Measurements from ENCODE around the gene ADIG. TPM values are rescaled to one million over a fixed set of nuclear protein-coding genes. Genes with fewer than 3 reads are reported as not detected.
A peak's percentile ranks its signal among the peaks of the same experiment; 100 is the strongest.

Gene ADIG
- polyA plus RNA-seq, 10 donors: not detected

DNA sequence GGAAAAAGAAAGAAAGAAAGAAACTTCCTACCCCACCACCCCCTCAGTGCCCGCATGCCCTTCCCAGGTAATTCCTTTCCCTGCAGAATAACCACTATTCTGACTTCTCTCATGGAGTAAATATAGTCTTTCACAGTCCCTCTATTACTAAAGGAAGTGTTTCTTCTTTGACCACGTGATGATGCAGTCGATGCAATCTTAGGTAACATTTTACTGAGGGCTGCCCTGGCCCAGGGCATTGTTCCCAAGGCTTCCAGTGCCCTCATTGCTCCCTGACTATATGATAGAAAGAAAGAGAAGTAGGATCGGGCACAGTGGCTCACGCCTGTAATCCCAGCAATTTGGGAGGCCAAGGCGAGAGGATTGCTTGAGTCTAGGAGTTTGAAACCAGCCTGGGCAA is 49.7 kb downstream of the ADIG start:
- DNase-seq: no peak

DNA sequence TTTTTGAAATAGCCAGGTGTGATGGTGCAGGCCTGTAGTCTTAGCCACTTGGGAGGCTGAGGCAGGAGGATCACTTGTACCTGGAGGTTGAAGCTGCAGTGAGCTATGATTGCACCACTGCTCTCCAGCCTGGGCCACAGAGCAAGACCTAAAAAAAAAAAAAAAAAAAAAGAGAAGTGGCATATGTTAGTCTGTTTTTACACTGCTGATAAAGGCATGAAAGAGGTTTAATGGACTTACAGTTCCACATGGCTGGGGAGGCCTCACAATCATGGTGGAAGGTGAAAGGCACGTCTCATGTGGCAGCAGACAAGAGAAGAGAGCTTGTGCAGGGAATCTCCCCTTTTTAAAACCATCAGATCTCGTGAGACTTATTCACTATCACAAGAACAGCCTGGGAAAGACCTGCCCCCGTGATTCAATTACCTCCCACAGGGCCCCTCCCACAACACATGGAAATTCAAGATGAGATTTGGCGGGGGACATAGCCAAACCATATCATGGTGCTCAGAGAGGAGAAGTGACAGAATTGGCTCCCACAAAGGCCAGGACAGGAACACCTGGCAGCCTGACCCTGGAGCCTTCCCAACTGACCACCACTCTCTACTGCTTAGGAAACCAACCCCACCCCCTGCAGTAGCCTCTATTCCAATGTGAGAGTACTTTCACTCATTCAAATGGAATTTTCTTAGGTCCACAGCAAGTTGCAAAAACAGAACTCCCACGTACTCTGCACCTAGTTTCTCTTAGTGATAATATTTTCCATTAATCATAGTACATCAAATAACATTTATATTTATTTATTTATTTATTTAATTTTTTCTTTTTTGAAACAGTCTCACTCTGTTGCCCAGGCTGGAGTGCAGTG is 50.4 kb downstream of the ADIG start:
- DNase-seq: no peak

DNA sequence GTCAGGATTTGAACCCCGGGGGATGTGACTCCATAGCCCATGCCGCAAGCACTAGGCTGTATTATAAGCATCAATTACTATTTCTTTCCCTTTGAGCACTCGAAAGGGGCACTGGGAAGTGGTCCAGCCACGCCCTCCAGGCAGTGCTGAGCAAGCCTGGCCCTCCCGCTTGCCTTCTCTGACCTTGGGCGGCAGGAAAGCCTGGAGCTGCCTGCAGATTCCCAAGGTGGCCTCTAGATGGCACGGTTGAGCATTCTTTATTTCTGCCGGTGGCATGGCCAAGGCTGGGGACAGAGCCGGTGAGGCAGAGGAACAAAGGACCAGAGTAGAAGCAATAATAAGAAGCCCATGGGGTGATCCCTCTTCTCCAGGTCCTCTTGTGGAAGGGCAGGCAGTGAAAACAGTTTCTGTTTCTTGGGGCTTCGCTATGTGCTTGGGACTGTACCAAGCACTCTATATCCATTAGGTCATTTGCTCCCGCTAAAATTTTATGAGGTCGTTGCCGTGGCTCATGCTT is 52.6 kb downstream of the ADIG start:
- peak; percentile 5 to 35 (median 28) for DNase-seq

DNA sequence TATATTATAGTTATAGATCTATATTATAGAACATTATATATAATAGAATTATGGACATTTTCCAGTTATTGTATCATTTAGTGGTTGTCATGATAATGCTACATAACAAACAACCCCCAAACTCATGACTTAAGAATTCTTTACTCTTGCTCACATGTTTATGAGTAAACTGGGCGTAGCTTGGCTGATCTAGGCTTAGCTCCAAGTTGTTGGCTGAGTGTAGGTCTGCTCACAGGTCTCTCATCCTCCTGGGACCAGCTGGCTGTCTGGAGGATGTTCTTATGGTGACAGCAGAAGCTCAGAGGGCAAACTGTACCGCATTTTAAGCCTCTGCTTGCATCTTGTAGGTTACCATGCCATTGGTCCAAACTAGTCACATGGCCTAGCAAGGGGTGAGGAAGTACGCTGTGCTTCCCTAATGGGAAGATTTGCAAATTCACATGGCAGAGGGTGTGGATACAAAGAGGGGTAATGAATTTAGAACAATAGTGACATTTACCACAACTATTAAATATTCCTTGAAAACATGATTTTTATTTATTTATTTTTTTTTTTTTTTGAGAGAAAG is 54.8 kb downstream of the ADIG start:
- DNase-seq: no peak

Other genes starting within 250 kb of the ADIG start
- gene LBP, start 234.7 kb upstream of the ADIG start, polyA plus RNA-seq (ENCODE audit: insufficient read length in 10 of 10): not detected
- 10 to 100 TPM; 15.2 to 29.4 (median 18.8) TPM for gene SNHG17, start 145.9 kb upstream of the ADIG start, polyA plus RNA-seq (ENCODE audit: insufficient read length in 10 of 10)
- 10 to 100 TPM; 14.7 to 27.5 (median 22.7) TPM for gene RALGAPB, start 108.4 kb upstream of the ADIG start, polyA plus RNA-seq (ENCODE audit: insufficient read length in 10 of 10)
- gene ARHGAP40, start 20.6 kb downstream of the ADIG start, polyA plus RNA-seq (ENCODE audit: insufficient read length in 10 of 10): under 1 TPM in 2 of 10 donors, not detected in 8; 0.12 to 0.57 TPM
- gene SLC32A1, start 143.3 kb downstream of the ADIG start, polyA plus RNA-seq (ENCODE audit: insufficient read length in 10 of 10): not detected
- gene ACTR5, start 167.3 kb downstream of the ADIG start, polyA plus RNA-seq (ENCODE audit: insufficient read length in 10 of 10): 1 to 10 TPM; 4.5 to 7.4 (median 5.9) TPM
- gene PPP1R16B, start 224.5 kb downstream of the ADIG start, polyA plus RNA-seq (ENCODE audit: insufficient read length in 10 of 10): 1 to 10 TPM; 3.8 to 7.3 (median 5.4) TPM